GM19397 (cell line): ENCODE results near the gene MMP15.
"Not testable (repeated sequence)": the region's sequence is repeated elsewhere in the genome, so short reads cannot be mapped to it uniquely, and the experiment has no call there.

ENCODE experiments used
- ATAC-seq: cut with Tn5 transposase; IDR thresholded peaks from one replicate; pipeline ENCODE4 v1.9.1; 2021; ENCODE audit warnings: mild to moderate bottlenecking, moderate library complexity; ENCODE audit not compliant: unreplicated experiment

The MMP15 gene

DNA sequence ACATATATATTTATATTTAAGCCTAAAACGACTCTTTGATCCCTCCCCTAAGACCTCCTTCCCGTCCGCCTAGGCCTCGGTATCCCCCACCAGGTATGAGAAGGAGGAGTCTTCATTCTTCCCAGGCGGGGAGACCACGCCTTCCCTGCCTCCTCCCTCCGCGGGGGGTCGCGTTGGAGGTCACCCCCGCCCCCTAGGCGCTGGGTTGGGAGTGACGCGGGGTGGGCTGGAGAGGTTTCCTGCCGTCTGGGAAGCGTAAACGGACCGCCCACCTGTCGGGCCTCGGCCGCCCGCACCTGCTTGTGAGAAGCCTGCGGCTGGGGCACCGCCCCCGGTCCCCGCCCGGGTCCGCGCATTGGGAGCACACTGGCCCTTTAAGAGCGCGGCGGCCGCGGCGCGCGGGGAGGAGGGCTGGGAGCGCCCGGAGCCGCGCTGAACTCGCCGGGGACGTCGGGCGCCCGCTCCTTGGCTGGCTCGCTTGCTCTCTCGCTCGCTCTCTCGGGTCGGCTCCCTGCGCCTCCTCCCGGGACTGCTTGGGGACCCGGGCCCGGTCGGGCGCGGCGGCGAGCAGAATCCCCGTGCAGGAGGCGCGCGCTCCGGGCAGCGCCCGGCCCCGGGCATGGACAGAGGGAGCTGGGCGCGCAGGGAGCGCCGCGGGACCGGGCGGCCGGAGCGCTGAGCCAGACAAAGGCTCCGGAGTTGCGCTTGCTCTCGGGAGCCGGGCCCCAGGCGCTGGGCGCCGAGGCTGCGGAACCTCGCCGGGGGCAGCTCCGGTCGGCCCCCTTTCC lies at the start of gene MMP15:
Gene MMP15 (plus strand): TSS at position 404 of the 788 bp plus-strand sequence. CDS start 597 bp downstream, outside the sequence.
- peak; percentile 53 for ATAC-seq

DNA sequence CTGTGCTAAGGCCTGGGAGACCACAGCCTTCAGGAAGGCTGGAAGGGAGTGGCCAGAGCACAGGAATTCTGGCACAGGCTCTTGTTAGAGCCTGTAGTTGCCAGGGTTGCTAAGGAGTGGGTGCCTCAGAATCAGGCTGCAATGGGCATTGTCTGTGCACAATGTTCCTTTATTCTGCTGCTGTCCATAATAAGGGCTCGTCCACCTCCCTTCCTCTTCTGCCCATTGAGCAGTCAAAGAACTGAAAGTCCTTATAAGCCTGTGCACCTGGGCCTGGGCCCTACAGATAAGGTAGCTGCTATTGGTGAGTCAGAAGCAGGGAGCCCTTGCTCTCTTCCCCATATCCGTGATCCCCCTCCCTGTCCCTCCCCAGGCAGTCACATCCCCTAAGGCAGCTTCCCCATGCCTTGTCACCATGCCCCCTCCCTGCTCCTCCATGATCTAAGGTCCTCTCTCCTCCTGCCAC lies 49.2 kb upstream of the MMP15 start:
- no peak for ATAC-seq

DNA sequence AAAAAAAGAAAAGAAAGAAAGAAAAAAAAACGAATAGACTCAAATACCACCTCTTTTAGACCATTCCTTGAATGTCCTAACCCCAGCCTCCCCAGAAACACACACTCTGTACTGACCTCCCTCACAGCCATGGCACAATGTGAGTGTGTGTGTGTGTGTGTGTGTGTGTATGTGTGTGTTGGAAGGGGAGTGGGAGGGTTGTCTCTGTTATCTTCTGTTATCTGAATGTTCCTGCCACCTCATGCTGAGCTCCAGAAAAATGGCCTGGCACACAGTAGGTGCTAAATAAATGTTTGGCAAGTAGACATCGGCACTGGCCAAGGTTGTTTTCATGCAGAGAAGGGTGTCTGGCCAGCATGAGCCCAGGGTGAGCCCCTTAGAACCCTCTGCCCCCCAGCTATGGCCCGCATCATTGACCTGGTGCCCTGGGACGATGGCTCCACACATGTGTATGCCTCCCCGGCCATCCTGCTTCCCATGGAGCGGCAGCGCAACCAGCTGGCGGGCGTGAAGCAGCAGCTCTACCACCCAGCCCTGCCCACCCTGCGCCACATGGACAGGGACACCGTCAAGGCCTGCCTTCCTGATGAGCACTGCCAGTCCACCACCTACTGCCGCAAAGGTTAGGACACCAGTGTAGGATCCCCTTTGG lies 48.0 kb upstream of the MMP15 start:
- no peak for ATAC-seq

DNA sequence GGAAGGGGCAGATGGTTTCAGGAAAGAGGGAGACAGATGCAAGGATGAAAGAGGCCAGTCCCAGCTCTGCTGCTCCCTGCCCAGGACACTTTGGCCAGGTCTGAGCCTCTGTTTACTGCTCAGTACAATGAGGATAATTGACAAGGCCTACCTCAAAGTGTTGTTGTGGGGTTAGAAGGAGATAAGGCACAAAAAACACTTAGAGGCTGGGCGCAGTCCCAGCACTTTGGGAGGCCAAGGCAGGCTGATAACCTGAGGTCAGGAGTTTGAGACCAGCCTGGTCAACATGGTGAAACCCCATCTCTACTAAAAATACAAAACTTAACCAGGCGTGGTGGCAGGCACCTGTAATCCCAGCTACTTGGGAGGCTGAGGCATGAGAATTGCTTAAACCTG lies 47.5 kb upstream of the MMP15 start:
- ATAC-seq, result not testable (repeated sequence)

DNA sequence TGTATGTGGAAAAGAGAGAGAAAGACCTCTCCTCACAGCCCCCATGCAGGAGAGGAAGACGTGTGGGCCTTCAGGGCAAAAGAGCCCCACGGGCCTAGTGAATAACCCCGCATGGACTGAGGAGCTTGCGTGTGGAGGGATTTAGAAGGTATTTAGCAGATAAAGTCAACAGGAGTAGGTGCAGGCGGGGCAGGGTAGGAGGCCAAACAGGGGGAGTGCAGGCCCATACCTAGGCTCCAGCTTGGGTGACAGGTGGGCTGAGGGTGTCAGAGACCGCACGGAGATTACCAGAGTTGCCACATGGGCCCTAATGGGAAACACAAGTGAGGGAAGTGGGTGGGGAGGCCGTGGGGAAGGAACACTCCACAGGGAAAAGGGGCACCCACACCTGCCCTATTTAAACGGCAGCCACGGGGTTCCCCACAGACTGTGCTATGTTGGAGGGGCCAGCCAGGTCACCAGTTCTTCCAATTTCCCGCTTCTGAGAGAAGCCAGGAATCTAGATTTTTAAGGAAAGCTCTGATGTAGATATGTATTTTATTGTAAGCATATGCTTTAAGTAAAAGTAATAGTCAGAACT lies 46.5 kb upstream of the MMP15 start:
- ATAC-seq, result no peak

DNA sequence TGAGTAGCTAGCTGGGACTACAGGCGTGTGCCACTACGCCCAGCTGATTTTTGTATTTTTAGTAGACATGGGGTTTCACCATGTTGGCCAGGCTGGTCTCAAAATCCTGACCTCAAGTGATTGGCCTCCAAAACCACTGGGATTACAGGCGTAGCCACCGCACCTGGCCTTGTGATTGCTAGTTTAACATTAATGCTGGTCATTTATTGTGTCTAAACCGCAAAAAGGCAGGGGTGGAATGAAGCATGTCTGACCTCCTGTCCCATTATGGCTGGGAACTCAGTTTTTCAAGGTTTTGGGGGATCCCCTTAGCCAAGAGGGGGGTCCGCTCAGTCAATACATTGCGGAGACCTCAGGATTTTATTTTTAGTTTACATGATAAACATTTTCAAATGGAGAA lies 43.9 kb upstream of the MMP15 start:
- ATAC-seq, result no peak

DNA sequence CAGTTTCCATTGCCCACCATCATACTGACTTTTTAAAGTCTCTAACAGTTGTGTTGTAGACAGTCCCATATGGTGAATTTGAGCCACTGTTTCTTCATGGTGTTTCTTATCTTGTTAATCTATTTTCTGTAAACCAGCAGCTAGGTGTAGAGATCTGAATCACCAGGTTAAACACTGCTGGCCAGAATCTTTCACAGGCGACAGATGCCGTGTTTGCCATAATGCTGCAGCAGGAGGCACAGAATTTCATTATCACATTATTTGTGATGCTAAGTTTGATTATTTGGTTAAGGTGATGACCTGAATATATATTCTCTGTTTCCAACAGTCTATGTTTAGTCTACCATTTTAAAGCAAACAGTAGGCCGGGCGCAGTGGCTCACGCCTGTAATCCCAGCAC lies 43.2 kb upstream of the MMP15 start:
- ATAC-seq, result no peak

DNA sequence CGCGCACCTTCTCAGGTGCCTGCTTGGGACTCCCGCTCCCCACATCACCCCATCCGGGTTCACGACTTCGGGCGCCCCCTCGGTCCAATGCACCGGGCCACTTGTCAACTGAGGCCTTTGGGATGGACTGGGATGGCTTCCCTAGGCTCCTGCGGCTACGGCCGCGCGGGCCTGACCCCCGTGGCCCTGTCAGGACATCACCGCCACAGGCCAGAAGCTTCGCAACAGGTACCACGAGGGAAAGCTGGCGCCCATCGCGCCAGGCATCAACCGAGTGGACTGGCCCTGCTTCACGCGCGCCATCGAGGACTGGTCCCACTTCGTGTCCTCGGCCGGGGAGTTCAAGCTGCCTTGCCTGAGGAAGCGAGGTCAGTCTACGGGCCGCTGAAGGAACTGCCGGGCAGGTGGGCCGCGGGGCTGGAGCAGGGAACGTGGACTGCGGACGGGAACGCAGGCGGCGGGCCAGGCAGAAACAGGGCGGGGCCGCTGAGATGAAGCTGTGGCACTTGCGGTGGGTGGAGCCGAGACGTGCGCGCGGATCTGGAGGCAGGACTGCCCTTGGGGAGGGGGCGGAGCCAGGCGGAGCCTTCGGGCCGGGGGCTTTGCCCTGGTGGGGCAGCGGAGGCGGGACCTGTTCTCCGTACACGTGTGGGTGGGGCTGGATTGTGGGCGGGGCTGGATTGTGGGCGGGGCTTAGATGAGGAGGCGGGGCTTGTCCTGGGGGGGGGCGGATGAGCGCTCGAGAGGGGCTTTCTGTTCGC lies 40.9 kb upstream of the MMP15 start:
- ATAC-seq, result peak; percentile 69

DNA sequence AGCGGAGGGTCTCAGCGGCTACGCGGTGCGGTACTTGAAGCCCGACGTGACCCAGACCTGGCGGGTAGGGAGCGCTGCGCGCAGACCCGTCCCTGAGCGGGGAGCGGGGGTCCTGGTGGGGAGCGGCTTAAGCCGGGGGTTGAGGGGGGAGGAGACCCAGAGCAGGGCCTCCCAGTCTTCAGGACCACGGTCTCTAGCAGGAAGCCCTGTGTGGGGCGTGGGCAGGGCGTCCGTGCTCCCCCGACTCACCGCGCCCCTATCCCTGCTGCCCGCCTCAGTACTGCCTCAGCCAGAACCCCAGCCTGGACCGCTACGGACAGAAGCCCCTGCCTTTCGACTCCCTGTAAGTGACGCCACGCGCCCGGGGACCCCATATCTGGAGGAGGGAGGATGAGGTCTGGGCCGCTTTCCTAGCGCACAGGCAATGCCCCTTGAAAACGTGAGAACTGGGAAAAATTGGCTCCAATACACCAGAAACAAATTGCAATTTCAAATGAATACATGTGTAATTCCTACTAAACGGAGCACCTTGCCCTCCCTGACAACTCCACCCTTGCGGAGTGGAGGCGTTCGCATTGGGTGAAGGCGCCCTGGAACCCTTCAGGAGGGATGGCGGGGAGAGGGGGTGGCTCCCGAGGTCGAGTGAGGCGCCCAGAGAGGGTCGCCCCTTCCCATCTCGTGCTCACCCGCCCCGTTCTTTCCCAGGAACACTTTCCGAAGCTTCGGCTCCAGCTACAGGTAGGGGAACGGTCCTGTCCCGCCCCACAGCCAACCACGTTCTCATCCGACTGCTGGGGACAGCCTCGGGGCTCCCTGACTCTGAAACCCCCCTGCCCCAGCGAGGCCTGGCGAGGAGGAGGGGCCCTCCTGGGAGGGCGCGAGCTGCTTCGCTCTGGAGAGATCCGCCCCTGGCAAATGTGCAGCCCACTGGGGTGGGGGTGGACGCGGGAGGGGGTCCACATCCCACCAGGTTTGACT lies 40.1 kb upstream of the MMP15 start:
- ATAC-seq, result no peak

DNA sequence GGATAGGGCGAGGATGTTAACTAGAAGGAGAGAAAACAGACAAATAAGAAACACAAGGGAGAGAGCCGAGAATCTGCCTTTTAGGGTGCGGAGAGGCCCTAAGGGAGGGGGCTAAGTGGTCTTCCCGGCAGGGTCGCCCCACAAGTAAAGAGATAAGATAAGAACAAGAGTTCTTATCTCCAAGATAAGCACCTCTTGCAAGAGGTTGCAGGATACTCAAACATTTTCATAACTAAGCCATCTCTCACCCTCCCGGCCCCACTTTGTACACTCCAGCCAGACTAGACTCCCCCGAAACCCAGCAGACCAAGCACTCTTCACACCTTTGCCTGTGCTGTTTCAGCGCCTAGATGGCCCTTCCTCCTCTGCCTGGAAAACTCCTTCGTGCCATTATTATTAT lies 39.4 kb upstream of the MMP15 start:
- no peak for ATAC-seq

DNA sequence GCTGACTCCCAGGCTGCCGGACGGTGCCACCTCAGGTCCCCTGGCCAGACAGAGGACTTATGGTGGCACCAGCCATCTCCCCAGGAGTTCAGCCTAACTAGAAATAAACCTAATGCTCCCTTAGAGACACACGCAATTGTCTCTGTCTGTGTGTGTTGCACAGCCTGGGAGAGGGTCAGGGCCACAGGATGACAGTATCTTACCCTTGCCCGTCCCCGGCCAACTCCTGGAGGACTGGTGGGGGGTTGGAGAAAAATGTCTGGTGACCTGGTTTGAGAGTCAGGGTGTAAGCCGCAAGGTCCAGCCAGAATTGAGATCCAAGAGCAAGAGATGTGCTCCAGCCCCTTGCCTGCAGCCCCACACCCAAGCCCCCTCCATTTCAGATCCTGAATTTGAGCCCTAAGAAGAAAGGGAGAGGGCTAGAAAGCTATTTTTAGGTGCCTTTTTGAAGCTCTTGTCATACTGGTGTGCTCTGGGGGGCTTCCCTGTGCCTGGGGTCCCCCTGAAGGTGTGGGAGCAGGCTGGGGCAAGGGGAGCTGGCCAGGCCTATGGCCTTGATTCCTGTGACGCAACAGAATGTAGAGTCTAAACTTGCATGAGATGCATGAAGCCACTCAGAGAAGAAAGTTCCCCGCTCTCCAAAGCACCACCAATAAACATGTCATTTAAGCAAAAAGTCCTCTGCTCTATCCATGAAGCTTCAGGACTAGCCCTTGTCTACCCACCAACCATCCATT lies 37.9 kb upstream of the MMP15 start:
- no peak for ATAC-seq

DNA sequence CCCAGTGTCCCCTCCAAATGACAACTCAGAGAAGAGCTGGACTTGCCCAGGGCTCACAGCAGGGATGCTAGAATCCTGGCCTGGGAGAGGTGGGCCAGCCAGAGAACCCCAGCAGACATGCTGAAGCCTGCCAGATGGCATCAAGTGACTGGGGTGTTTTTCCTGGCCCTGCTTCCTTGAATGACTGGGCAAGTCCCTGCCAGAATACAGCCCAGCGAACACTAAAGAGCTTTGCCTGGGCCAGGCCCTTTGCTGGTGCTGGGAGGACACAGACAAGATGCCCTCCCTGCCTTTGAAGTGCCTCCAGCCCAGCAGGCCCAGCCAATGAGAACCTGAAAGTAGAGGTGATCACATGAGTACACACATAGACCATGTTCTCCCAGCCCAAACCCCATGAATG lies 36.6 kb upstream of the MMP15 start:
- ATAC-seq, result no peak

DNA sequence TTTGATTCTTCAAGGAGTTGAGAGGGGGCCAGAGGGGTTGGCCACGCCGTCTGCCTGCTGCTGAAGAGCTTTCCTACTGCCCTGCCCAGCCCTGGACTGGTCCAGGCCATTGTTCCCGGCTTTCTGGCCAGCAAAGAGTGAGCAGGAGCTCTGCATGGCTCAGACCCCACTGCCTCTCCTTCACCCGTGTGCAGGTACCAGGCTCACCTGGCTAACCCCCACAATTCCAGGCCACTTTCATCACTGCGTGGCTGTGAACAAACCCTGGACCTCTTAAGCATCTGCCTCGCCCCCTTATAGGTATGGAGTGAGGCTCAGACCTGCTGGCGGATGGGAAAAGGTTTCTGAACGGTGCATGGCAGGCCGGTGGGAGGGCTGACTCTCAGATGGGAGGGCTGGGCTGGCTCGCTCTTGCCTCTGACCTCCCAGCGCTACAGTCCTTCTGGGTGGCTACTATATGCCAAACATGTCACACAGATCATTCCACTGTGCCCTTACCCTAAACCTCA lies 33.9 kb upstream of the MMP15 start:
- ATAC-seq, result no peak

DNA sequence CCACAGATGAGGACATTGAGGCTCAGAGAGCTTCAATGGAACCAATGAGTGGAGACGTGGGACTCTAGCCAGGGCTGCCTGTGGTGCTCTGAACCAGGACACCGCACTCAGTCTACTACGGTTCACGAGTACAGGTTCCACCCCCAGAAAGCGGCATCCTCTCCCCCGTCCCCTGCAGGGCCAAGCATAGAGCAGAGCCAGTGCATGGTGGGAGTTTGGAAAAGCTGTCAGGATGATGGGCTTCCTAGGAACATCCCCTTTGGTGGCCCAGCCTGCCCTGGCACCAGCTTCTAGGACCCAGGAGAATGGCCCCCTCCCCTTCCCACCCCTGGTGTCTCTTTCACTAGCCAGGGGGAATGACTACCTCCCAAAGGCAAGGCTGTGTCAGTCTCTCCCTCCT lies 33.5 kb upstream of the MMP15 start:
- ATAC-seq, result no peak

DNA sequence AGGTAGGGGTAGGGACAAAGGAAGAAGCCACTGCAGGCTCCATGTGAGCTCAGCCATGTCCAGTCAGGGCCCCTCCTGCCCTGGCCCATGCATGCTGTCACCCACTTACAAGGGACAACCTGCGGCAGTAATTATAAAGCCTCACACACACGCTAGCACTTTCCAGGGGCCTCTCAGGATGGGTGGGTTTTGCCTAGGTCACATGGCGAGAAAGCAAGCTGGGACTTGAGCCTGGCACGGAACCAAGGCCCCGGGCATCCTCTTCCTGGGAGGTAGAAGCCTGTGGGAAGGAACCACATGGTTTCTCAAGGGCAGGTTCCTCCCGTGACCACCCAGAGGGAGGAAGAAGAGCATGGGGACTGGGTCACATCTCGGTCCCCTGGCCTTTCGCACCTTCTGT lies 32.1 kb upstream of the MMP15 start:
- ATAC-seq, result no peak

DNA sequence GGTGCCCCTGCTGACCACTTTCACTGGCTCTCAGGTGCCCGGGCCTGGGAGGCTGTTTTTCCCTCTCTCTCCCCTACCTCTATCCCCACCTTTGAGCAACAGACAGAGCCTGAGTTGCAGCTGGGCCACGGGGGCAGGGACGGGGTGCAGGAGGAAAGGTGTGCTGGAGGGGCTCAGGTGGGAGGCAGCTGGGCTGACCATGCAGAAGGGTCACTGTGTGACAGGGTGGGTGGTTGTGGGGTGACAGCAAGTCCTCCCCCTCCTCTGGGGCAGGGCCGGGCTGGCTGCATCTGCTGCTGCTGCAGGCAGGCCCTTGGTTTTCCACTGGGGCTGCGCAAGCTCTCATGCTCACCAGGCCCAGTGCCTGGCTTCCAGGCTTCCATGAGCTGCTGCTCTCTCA lies 31.7 kb upstream of the MMP15 start:
- no peak for ATAC-seq

DNA sequence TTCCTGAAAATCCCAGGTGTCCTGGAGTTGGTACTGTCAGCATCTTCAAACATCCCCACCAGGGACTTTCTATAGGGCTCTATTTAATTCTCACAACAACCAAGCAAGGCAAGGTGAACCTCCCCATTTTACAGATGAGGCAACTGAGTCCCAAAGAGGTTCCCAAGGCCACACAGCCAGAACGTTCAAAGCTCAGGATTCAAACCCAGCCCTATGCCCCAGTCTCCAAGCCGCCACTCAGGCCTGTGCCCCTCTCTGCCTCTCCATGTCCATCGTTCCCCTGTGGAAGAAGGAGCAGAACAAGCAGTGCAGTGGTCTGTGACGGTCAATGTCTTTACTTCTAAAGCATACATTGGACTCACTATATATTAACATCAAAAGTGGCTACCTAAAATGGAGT lies 31.2 kb upstream of the MMP15 start:
- ATAC-seq, result no peak

DNA sequence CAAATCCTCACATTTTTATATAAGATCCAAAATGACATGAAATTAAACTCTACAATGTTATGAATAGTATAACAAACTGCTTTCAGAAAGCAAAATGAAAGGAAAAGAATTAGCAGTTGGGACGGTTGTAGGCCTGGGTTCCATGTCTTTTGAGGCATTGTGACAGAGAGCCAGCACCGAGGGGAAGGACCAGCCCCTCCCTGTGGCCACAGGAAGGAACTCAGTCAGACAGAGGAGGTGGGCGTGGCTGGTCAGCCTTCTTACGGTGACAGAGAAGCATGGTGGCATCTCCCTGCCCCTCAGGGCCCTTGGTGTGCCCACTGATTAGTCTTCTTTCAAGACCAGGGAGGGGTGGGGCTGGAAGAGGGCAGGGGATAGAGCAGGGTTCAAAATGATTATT lies 30.8 kb upstream of the MMP15 start:
- no peak for ATAC-seq

DNA sequence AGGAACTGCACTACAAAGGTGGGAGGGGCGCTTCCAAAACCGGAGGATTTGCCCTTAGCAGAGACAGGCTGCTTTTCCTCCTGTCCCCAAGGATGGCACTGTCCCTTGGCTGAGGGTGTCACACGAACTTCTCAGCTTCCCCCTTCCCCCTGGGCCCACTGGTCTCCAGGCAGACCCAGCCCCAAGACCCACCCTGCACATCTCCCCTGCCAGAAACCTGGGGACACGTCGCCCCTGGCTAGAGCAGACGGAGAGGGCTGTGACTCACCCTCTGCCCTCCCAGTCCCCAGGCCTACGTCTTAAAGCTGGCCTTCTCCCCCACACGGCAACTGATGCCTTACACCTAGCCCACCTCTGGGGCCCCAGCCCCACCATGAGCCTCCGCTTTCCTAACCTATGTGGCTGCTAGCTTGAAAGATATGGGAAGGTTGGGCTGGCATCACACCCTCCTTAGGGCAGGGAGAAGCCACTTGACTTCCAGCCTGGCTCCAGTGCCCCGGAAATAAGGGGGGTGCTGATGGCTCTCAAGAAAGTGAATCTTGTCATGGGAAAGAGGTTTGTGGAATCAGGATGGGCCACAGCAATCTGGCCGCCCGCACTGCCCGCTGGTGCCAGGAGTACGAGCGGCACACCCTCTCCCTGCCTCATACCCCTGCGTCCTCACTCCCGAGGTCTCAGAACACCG lies 29.7 kb upstream of the MMP15 start:
- ATAC-seq, result no peak
